ENCODE data around the gene GFRA1. TPM values are rescaled to one million over a fixed set of nuclear protein-coding genes. Genes with fewer than 3 reads are reported as not detected.

The GFRA1 gene
- total and polyA plus RNA-seq, 5 donors: 2.7 to 8.3 (median 6.8) TPM

DNA sequence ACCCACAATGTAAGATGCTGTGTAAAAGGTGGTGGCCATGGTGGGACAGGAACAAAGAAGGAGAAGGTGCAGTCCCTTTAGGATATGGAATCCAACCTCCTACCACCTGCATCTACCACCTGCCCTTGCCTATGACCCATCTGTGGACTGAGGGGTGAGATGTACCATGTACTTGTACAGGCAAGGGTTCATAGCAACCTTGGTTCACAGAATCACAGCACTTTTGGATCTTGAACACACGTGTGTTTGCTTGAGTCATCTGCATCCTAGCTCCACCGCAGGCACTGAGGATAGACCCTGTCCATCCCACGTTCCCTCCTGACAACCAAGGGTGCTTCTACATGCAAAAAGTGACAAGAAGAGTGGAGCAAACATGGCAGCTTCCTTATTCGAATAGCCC lies 162.3 kb downstream of the GFRA1 start:
- intact Hi-C loops (cut with DNase I): no loop called here
- ATAC-seq: no peak
- H3K9me3 ChIP-seq (ENCODE audit: control insufficient read depth, low read length): no peaks in the 10 kb centered on the region
- H3K4me1 ChIP-seq (ENCODE audit: control insufficient read depth, insufficient read depth, low read length): no peaks in the 10 kb centered on the region
- no peak overlapping the region for H3K4me3 ChIP-seq (ENCODE audit: low read length)
- no peak for DNase-seq
- WGBS: 89% methylated on average over 4 of the region's 4 CpGs
- no peak overlapping the region for H3K27ac ChIP-seq (ENCODE audit: low read length)
- H3K27me3 ChIP-seq (ENCODE audit: control insufficient read depth, insufficient read depth): no peaks in the 10 kb centered on the region

DNA sequence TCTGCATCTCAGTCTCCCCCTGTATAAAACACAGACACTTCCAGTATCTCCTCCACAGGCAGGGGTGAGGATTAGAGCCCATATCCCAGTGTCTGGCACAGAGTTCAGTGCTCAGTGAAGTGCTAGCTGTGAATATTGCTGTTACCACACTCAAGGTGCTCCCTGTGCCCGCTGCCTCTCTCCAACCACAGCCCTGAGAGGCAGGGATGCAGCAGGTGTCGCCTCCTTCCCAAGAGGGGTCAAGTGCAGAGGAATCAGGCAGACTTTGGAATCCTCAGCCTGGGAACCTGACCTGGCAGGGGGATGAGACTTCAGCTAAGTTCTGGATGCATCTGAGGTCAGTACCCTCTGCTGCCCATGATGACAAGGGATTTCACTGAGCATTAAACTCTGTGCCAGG lies 163.1 kb downstream of the GFRA1 start:
- intact Hi-C loops (cut with DNase I): no loop called here
- Histone ChIP-seq H3K4me1 (ENCODE audit: control insufficient read depth, insufficient read depth, low read length) (no peaks in the 10 kb centered on the region), H3K27ac (ENCODE audit: low read length) (no peak overlapping the region), H3K9me3 (ENCODE audit: control insufficient read depth, low read length) (no peaks in the 10 kb centered on the region), H3K4me3 (ENCODE audit: low read length) (no peak overlapping the region), H3K27me3 (ENCODE audit: control insufficient read depth, insufficient read depth) (no peaks in the 10 kb centered on the region)
- 88% methylated on average over 2 of the region's 2 CpGs for WGBS
- no peak for ATAC-seq
- DNase-seq: no peak

DNA sequence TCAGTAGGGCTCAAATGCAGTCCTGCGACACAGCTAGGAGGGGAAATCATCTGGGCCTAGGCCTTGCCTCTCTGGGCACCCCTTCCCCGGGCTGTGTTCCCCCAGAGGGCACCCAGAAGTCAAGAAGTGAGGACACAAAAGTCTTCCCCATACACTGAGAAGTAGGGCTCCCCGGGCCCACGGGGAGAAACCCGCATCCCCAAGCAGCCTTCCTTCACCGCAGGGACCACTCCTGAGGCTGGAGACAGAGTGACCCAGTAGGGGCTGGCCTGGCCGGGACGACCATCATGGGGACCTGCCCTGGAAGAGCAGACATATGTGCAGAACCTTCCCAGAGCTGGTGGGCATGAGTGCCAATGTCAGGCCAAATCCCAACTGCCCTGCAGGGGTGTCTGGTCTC lies 163.5 kb downstream of the GFRA1 start:
- intact Hi-C loops (cut with DNase I): no loop called here
- DNase-seq (no peak), ATAC-seq (no peak)
- H3K9me3 ChIP-seq (ENCODE audit: control insufficient read depth, low read length): no peaks in the 10 kb centered on the region
- no peaks in the 10 kb centered on the region for H3K4me1 ChIP-seq (ENCODE audit: control insufficient read depth, insufficient read depth, low read length)
- 90% methylated on average over 8 of the region's 8 CpGs for WGBS
- H3K27me3 ChIP-seq (ENCODE audit: control insufficient read depth, insufficient read depth): no peaks in the 10 kb centered on the region
- H3K4me3 ChIP-seq (ENCODE audit: low read length): no peak overlapping the region
- no peak overlapping the region for H3K27ac ChIP-seq (ENCODE audit: low read length)

DNA sequence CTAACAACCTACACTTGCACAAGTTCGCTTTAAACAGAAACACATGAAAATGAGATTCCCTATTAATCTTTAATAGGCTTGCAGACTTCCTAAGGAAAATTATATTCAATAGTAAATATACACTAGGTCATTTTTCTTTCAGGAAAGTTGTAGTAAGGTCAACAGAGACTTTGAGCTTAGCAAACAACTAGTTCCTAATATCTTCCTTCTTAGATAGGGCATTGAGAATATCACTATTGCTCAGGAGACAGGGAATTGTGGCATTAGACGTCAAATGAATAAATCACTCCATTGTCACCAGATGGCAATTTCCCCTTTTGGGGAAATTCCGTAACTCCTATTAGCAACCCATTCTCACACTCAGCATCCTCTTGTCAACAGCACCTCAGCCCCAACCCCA lies 164.9 kb downstream of the GFRA1 start:
- 75% methylated on average over 3 of the region's 3 CpGs for WGBS
- ATAC-seq (no peak), DNase-seq (no peak)
- intact Hi-C loops (cut with DNase I): no loop called here
- Histone ChIP-seq H3K27me3 (ENCODE audit: control insufficient read depth, insufficient read depth) (no peaks in the 10 kb centered on the region), H3K27ac (ENCODE audit: low read length) (no peak overlapping the region), H3K4me1 (ENCODE audit: control insufficient read depth, insufficient read depth, low read length) (no peaks in the 10 kb centered on the region), H3K4me3 (ENCODE audit: low read length) (no peak overlapping the region), H3K9me3 (ENCODE audit: control insufficient read depth, low read length) (no peaks in the 10 kb centered on the region)

DNA sequence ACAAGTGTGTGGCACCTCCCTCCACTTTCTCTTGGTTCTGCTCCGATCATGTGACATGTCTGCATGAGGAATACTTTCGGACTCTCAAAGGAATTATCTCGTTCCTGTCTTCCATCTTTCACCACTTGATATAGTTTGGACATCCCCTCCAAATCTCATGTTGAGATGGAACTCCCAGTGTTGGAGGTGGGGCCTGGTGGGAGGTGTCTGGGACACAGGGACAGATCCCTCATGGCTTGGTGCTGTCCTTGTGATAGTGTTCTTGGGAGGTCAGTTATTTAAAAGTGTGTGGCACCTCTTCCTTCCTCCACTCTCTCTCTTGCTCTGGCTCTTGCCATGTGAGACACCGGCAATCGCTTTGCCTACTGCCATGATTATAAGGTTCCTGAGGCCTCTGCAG lies 166.4 kb downstream of the GFRA1 start:
- H3K4me1 ChIP-seq (ENCODE audit: control insufficient read depth, insufficient read depth, low read length): no peaks in the 10 kb centered on the region
- ATAC-seq: peak in 1 of 2 donors; percentile 64
- H3K27ac ChIP-seq (ENCODE audit: low read length): no peak overlapping the region
- H3K4me3 ChIP-seq (ENCODE audit: low read length): no peak overlapping the region
- intact Hi-C loops (cut with DNase I): no loop called here
- H3K9me3 ChIP-seq (ENCODE audit: control insufficient read depth, low read length): no peaks in the 10 kb centered on the region
- H3K27me3 ChIP-seq (ENCODE audit: control insufficient read depth, insufficient read depth): no peaks in the 10 kb centered on the region
- peak in 1 of 3 donors; percentile 54 for DNase-seq
- 63% methylated on average over 5 of the region's 5 CpGs for WGBS

DNA sequence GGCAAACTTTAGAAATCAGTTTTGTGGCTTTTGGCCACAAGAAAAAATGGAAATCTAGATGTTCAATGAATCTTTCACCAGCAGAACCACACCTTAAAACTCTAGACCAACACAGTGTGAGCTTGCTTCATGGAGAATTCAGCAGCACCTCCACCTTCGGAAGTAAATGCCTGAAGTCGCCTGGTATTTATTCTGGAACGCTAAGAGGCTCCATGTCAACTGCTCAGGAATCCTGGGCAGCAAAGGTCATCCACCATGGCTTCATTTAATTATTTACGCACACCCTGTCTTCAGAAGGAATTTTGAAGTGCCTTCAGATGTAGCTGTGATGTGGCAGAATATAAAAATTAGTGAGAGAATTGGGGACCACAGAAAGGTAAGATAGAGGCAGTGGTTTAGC lies 167.7 kb downstream of the GFRA1 start:
- ATAC-seq (no peak), DNase-seq (no peak)
- 89% methylated on average over 4 of the region's 4 CpGs for WGBS
- Histone ChIP-seq H3K27me3 (ENCODE audit: control insufficient read depth, insufficient read depth) (no peaks in the 10 kb centered on the region), H3K4me3 (ENCODE audit: low read length) (no peak overlapping the region), H3K4me1 (ENCODE audit: control insufficient read depth, insufficient read depth, low read length) (no peaks in the 10 kb centered on the region), H3K9me3 (ENCODE audit: control insufficient read depth, low read length) (no peaks in the 10 kb centered on the region), H3K27ac (ENCODE audit: low read length) (no peak overlapping the region)
- intact Hi-C loops (cut with DNase I): no loop called here

DNA sequence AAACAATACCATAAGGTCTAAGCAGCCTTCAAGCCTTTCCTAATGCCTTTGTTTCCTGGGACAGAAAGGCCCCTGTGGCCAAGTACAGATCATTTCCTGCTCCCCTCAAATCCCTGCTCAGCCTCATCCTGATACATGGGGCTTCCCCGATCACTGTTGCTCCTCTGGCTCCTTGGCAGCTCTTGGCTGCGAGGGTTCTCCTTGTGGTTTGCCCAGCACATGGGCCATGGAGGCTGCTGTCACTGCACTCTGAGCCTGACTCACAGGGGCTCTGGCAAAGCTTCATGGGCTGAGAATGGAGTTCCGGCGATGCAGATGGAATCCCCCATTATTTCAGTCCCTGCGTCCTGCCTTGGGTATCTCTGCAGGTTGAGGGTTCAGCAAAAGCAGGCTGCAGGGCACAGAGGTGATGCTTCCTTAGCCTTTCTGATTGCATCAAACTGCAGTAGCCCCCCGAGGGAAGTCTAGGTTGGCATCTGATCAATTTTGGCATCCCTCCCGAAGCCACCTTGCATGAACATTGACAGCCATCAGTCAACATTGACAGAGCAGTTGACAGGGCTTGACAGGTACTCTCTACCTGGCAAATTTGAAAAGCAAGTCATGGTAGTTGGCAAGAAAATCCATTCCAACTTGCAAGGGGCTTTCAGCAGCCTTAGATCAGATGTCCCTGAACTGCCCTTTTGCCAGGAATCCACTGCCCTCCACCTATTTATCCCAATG lies 168.6 kb downstream of the GFRA1 start:
- Histone ChIP-seq H3K4me3 (ENCODE audit: low read length) (no peak overlapping the region), H3K4me1 (ENCODE audit: control insufficient read depth, insufficient read depth, low read length) (no peaks in the 10 kb centered on the region), H3K27me3 (ENCODE audit: control insufficient read depth, insufficient read depth) (no peaks in the 10 kb centered on the region), H3K27ac (ENCODE audit: low read length) (no peak overlapping the region), H3K9me3 (ENCODE audit: control insufficient read depth, low read length) (no peaks in the 10 kb centered on the region)
- ATAC-seq (no peak), DNase-seq (no peak)
- whole genome bisulfite sequencing: 89% methylated on average over 7 of the region's 7 CpGs
- intact Hi-C loops (cut with DNase I): no loop called here

DNA sequence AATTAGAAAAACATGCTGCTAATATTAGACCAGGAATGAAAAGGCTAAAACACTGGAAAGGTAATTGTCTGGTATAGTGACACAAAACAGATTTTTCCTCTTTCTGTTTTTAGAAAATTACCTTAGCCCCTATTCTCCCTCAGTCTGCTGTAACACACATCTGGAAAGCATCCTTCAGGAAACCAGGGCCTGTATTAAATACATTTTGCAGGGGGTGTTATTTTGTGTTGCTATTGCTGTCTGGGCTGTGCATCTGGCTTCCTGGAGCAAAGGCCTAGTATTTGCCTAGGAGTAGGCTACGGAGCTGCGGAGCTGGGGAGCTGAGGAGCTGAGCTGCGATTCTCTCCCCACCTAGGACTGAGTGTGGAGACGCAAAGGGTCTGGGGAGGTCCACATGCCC lies 169.3 kb downstream of the GFRA1 start:
- DNase-seq: no peak
- H3K27me3 ChIP-seq (ENCODE audit: control insufficient read depth, insufficient read depth): no peaks in the 10 kb centered on the region
- intact Hi-C loops (cut with DNase I): no loop called here
- no peaks in the 10 kb centered on the region for H3K9me3 ChIP-seq (ENCODE audit: control insufficient read depth, low read length)
- WGBS: 93% methylated on average over 4 of the region's 4 CpGs
- H3K27ac ChIP-seq (ENCODE audit: low read length): no peak overlapping the region
- ATAC-seq: no peak
- no peak overlapping the region for H3K4me3 ChIP-seq (ENCODE audit: low read length)
- H3K4me1 ChIP-seq (ENCODE audit: control insufficient read depth, insufficient read depth, low read length): no peaks in the 10 kb centered on the region

DNA sequence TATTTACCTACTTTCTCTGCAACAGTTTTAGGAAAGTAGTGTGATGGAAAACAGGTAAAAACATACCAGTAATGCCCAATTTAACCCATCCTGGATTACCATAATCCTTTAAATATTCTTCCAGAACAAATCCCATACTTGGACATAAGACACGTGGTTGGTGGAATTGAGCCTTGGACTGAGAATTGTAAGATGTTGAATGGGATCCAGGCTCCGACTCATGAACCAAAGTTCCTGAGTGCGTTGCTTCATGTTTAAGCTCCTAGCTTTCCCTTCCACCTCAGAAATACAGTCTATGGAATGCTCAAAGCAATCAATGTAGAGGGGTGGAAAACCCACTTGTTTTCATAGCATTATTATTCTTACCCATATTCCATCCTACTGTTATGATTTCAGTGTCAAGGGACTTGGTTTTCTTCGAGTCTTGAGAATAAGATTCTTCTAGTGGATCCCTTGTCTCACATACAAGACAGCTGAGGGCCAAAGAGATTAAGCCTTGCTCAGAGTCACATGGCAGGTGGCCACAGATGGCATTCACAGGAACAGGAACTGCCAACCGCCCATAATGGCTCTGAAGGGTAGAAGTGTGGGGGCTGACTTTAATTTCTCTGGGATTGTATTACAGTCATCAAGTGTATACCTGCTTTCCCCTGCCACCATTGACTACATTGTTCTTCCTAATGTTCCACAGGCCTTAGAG lies 171.2 kb downstream of the GFRA1 start:
- Histone ChIP-seq H3K4me3 (ENCODE audit: low read length) (no peak overlapping the region), H3K9me3 (ENCODE audit: control insufficient read depth, low read length) (no peaks in the 10 kb centered on the region), H3K27ac (ENCODE audit: low read length) (no peak overlapping the region), H3K27me3 (ENCODE audit: control insufficient read depth, insufficient read depth) (no peaks in the 10 kb centered on the region), H3K4me1 (ENCODE audit: control insufficient read depth, insufficient read depth, low read length) (no peaks in the 10 kb centered on the region)
- intact Hi-C loops (cut with DNase I): no loop called here
- no peak for ATAC-seq
- DNase-seq: no peak
- 85% methylated on average over 5 of the region's 5 CpGs for WGBS

DNA sequence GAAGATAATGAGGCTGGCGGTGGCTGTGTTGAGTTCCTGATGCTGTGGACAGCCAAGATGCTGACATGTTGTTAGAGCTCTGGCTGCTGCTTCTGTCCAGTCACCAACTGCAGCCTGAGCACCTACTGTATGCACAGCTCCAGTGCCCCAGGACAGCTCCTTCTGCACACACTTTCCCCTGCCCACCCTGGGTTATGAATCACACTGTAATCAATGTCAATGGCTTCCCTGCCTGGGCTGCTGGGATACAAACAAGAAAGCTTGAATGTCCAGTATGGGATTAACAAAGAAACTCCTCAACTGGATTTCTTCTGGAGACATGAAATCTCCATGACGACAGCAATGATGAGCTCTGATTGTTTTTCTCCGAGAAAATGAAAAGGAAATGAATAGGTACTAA lies 172.0 kb downstream of the GFRA1 start:
- Histone ChIP-seq H3K27ac (ENCODE audit: low read length) (no peak overlapping the region), H3K4me1 (ENCODE audit: control insufficient read depth, insufficient read depth, low read length) (no peaks in the 10 kb centered on the region), H3K9me3 (ENCODE audit: control insufficient read depth, low read length) (no peaks in the 10 kb centered on the region), H3K4me3 (ENCODE audit: low read length) (no peak overlapping the region), H3K27me3 (ENCODE audit: control insufficient read depth, insufficient read depth) (no peaks in the 10 kb centered on the region)
- intact Hi-C loops (cut with DNase I): no loop called here
- WGBS: 87% methylated on average over 3 of the region's 3 CpGs
- DNase-seq: no peak
- no peak for ATAC-seq

DNA sequence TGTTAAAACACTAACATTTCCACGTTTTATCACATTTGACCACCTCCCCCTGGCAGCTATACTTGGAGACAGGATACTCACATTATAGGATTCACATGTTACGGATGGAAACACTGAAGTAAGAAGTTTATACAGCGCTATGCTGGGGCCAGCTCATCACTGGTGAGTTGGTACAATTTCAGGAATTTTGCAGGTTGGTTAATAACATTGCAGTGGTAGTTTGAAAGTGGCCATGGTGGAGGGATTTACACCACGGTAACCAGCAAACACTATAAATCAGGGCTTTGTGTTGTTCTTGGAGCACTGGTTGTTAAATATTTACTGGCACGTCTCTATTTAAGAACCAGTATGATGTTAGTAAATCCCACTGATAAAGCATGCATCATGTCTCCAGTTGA lies 174.0 kb downstream of the GFRA1 start:
- intact Hi-C loops (cut with DNase I): no loop called here
- no peak overlapping the region for H3K27ac ChIP-seq (ENCODE audit: low read length)
- H3K9me3 ChIP-seq (ENCODE audit: control insufficient read depth, low read length): no peaks in the 10 kb centered on the region
- 66% methylated on average over 5 of the region's 5 CpGs for WGBS
- no peaks in the 10 kb centered on the region for H3K27me3 ChIP-seq (ENCODE audit: control insufficient read depth, insufficient read depth)
- no peak for ATAC-seq
- no peaks in the 10 kb centered on the region for H3K4me1 ChIP-seq (ENCODE audit: control insufficient read depth, insufficient read depth, low read length)
- no peak overlapping the region for H3K4me3 ChIP-seq (ENCODE audit: low read length)
- no peak for DNase-seq
